SK-MEL-5 (cell line): ENCODE data around the gene GCAT. TPM values are rescaled to one million over a fixed set of nuclear protein-coding genes. Genes with fewer than 3 reads are reported as not detected.
A peak's percentile ranks its signal among the peaks of the same experiment; 100 is the strongest.
"Not testable (repeated sequence)": the region's sequence is repeated elsewhere in the genome, so short reads cannot be mapped to it uniquely, and the experiment has no call there.

Experiments used
- DNase-seq: peaks from one replicate; pipeline ENCODE4 v3.0.0-alpha.2; 2016; ENCODE audit warnings: low read depth, low spot score
- in situ Hi-C: cut with HindIII; loops from 2 replicates; pipeline ENCODE4 v1.10.0; 2016; ENCODE audit warnings: low sequenced_read_pairs, high pct_unique_total_duplicates, low pct_unique_long_range_greater_than_20kb
- total RNA-seq: library from RNA; depleted of rRNA; stranded (reverse); fragments of >200 nt; shearing (Covaris generic); gene quantifications from 2 replicates; pipeline ENCODE4 v1.2.3, GENCODE V29; 2014

GCAT gene
- total RNA-seq, 1 experiment from 2014 or later: 29.3 TPM

DNA sequence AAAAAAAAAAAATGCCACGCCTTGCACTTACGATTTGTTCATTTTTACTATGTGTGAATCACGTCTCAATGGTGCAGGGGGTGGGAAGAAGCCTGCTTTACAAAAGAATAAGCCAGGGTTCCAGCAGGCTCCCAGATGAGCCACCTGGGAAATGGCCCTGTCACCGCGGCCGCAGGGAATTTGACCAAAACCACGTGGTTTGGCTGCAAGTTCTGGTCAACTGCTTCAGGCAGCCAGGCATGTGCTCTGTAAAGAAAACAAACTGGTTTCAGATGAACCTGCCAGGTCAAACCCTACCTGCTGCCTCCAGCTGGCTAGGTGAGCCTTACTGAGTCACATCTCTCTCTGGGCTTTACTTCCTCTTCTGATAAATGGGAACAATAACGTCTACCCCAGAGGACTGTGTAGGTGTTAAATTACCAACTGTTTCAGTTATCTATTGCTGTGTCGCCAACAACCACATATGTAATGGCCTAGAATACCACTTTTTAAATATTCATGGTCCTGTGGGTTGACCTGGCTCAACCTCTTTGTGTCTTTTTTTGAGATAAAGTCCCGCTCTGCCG, 30.5 kb upstream of the GCAT start:
- in situ Hi-C loops: no loop called here
- DNase-seq: no peak

DNA sequence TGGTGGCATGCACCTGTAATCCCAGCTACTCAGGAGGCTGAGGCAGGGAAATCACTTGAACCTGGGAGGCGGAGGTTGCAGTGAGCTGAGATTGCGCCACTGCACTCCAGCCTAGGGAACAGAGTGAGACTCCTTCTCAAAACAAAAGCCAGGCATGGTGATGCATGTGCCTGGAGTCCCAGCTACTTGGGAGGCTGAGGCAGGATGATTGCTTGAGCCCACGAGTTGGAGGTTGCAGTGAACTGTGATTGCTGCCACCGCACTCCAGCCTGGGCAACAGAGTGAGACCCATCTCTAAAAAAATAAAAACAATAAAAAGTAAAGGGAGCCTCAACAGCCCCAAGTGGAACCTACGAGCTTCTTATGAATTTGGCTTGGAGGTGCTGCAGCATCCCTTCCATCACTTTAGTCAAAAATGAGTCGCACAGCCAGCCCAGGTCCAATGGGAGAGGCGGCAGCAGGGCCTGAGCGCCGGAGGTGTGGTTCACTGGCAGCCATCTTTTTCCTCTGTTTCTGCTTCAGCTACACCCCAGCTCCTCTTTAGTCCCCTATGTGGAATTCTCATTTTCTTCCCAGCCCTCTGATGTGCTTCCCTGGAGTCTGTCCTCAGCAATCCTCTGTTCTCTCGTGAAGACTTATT, 29.2 kb upstream of the GCAT start:
- in situ Hi-C loops: no loop called here

GRCh38 chr22:37781434-37782059, 26.2 kb upstream of the GCAT start:
- in situ Hi-C loops: no loop called here
- peak; percentile 33 for DNase-seq

More for the DNA sequence above, 29.2 kb upstream of the GCAT start:
- no peak for DNase-seq

GRCh38 chr22:37782340-37783168, 25.2 kb upstream of the GCAT start:
- DNase-seq: no peak

GRCh38 chr22:37784829-37785495, 22.8 kb upstream of the GCAT start:
- no peak for DNase-seq
- in situ Hi-C loops: no loop called here

More at GRCh38 chr22:37782340-37783168, 25.2 kb upstream of the GCAT start:
- in situ Hi-C loops: no loop called here

- DNase-seq: no peak
- in situ Hi-C loops: no loop called here
Observed at GRCh38 chr22:37790234-37790633, 17.5 kb upstream of the GCAT start.

GRCh38 chr22:37792494-37792893, 15.2 kb upstream of the GCAT start:
- DNase-seq: no peak
- in situ Hi-C loops: no loop called here

- in situ Hi-C loops: no loop called here
- no peak for DNase-seq
Observed at GRCh38 chr22:37794376-37794775, 13.4 kb upstream of the GCAT start.

DNA sequence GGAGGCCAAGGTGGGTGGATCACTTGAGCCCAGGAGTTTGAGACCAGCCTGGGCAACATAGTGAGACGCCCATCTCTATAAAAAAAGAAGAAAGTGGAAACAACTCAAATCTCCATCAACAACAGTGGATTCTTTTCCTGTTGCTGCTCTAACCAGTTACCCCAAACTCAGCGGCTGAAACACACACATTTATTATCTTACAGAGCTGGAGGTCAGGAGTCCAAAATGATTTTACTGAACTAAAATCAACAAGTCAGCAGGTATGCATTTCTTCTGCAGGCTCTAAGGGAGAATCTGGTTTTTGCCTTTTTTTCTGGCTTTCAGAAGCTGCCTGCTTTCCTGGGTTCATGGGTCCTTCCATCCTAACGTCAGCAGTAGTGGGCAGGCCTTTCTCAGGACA, 11.7 kb upstream of the GCAT start:
- no peak for DNase-seq
- in situ Hi-C loops: no loop called here

GRCh38 chr22:37797259-37797658, 10.5 kb upstream of the GCAT start:
- DNase-seq, in situ Hi-C loops: not testable (repeated sequence)

DNA sequence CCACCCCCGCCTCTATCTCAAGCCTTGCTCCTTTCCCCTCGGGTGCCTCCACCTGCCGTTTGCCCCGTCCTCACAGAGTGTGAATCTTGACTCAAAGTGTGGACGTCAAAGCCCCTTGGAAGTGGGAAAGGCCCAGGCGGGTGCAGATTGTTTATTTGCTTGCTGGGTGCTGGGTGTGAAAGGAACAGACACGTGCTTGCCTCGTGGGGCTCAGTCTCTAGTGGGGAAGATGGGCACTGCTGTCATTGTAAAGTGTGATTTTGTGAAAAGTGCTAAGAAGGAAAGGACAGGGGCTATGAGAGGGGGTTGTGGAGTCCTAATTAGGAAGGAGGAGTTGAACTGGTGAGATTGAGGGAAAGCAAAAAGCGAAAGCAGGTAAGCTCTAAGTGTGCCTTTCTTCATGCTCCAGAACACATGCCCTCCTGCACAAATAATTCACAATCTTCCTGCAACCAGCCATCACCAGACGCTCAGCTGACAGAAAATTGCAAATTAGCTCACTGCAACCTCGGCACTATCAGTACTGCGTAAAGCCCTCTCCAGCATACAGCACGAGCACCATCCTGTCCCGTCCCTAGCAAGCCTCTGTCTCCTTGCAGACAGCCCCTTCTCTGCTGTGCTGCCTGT, 9.7 kb upstream of the GCAT start:
- in situ Hi-C loops: no loop called here
- DNase-seq: no peak

- DNase-seq, in situ Hi-C loops: not testable (repeated sequence)
Observed at GRCh38 chr22:37799979-37800378, 7.8 kb upstream of the GCAT start.

- in situ Hi-C loops: no loop called here
- DNase-seq: no peak
Observed at GRCh38 chr22:37801946-37802309, 5.8 kb upstream of the GCAT start.

GRCh38 chr22:37802310-37803194, 5.2 kb upstream of the GCAT start:
- in situ Hi-C loops: no loop called here
- peak; percentile 50 for DNase-seq

DNA sequence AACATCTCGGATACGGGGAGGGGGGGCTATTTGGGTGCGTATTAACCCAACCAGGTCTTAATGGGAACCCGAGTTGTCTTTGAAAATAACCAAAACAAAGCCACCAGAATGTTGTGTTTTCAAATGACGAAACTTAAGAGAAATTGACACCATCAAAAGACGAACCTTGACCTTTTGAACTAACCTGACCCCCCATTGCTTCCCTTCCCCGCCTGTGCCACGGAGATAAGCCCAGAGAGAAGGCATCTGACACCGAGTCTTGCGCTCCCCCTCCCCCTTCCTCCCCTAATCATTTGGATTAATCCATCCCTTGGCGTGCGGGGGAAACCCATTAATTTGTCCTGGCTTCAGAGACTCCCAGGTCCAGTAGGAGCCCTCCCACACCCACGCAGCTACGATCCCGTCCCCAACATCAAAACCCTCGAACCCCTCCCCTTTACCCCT, 4.5 kb upstream of the GCAT start:
- no peak for DNase-seq
- in situ Hi-C loops: no loop called here

GRCh38 chr22:37803639-37804351, 3.9 kb upstream of the GCAT start:
- in situ Hi-C loops: no loop called here
- no peak for DNase-seq
